ENCODE results near the gene TNNI3.

GRCh38 chr19:55118401-55118991 lies 39.0 kb downstream of the TNNI3 start:
- TF ChIP-seq CTCF (conservative IDR thresholded peaks at IDR 0.05 in 1 of 2, IDR thresholded peaks at IDR 0.05 in 1 of 2; ENCODE audit: extremely low read depth in 1 of 2, insufficient read depth in 1 of 2, low read depth in 1 of 2, low read length in 2 of 2) (no peak), EZH2 (IDR thresholded peaks at IDR 0.05; ENCODE audit: borderline replicate concordance, low read length) (no peak)

Data from mammary epithelial cell (primary cell).